OCI-LY1 (cell line): ENCODE data around the gene GNAZ.

Source experiments
- CTCF ChIP-seq: fragments of 200-600 bp; sonication (generic), shearing (Covaris generic); IDR thresholded peaks from 2 replicates; pipeline ENCODE4 v1.5.1; 2017; ENCODE audit warnings: mild to moderate bottlenecking, antibody characterized with exemption, low read length, moderate library complexity, mixed read lengths
- EZH2 ChIP-seq: fragments of 200-600 bp; sonication (generic), shearing (Covaris generic); IDR thresholded peaks from 2 replicates; pipeline ENCODE4 v1.8.0; 2017; ENCODE audit warnings: borderline replicate concordance, mixed run types, mild to moderate bottlenecking, antibody characterized with exemption, low read length, moderate library complexity, mixed read lengths

GRCh38 chr22:23155143-23155542 lies 84.8 kb downstream of the GNAZ start:
- no peak for TF ChIP-seq CTCF
- TF ChIP-seq EZH2: no peak
